NT2/D1 (cell line): Measurements from ENCODE around the gene RAB33B.
"Not testable (repeated sequence)": the region's sequence is repeated elsewhere in the genome, so short reads cannot be mapped to it uniquely, and the experiment has no call there.

Experiments used
- SUZ12 ChIP-seq: IDR thresholded peaks from 2 replicates; pipeline ENCODE4 v1.6.1; 2011; ENCODE audit not compliant: insufficient read length, insufficient read depth; ENCODE audit errors: extremely low read depth
- YY1 ChIP-seq: IDR thresholded peaks from 2 replicates; pipeline ENCODE4 v1.6.1; 2011; ENCODE audit not compliant: insufficient read length, insufficient read depth
- ZNF274 ChIP-seq: IDR thresholded peaks from 2 replicates; pipeline ENCODE4 v1.6.1; 2011; ENCODE audit warnings: mild to moderate bottlenecking, low read depth, low read length

- TF ChIP-seq YY1, ZNF274, SUZ12: not testable (repeated sequence)
These were observed 14.8 kb downstream of the RAB33B start for GRCh38 chr4:139468756-139469155.
